ENCODE data around the gene BLOC1S3. TPM values are rescaled to one million over a fixed set of nuclear protein-coding genes. Genes with fewer than 3 reads are reported as not detected.

BLOC1S3 gene
- total and polyA plus RNA-seq, 2 of the 13 experiments (the other 11 are each of a cell fraction or from before 2014, with no cell fraction given), result 4.3 to 4.8 TPM

DNA sequence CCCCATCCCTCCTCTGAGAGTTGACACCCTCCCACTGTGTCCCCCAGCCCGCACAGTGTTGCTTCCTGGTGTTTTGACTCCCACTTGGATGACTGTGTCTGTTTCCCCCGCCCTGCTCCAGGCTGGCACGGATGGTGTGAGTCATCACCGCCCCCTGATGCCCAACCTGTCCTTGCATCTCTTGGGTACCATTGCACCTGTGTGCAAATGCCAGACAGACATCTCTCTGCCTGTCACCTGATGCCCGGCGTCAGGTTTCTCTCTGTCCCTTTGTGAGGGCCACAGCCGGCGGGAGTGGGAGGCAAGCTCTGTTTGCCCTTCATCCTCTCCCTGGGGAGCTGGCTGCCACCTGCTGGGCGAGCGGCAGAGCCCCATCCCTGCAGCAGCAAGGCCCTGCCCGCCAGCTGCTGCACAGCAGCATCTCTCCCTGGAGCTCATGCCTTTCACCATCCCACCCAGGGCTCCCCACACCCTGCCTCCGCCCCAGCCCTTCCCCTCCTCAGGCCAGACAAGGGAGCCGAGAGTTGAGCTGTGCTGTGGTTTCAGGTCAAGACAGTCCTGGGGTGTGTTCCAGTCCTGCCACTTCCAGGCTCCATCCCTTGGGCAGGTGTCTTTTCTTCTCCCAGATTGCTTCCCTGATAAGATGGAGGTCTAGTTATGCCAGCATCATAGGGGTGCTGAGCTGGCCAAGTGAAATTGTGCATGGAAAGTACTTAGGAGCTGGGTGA is 47.5 kb upstream of the BLOC1S3 start (continued):
- TF ChIP-seq PHB2 (IDR thresholded peaks at IDR 0.05; ENCODE audit: partially characterized antibody) (no peak), NONO (IDR thresholded peaks at IDR 0.05) (no peak), NONO (CRISPR knock-in tag; conservative IDR thresholded peaks at IDR 0.05) (peak; percentile 69), PREB (CRISPR knock-in tag; IDR thresholded peaks at IDR 0.05) (no peak), ZNF614 (CRISPR knock-in tag; IDR thresholded peaks at IDR 0.05; ENCODE audit: borderline replicate concordance) (no peak), SMAD3 (CRISPR knock-in tag; IDR thresholded peaks at IDR 0.05) (no peak), PHF21A (CRISPR knock-in tag; IDR thresholded peaks at IDR 0.05) (no peak), LCORL (IDR thresholded peaks at IDR 0.05) (no peak), LCORL (CRISPR knock-in tag; IDR thresholded peaks at IDR 0.05) (0 out of 2 replicates have a peak, but pooled peaks have one; percentile 17), SATB2 (CRISPR knock-in tag; IDR thresholded peaks at IDR 0.05) (no peak), NR3C1 (CRISPR knock-in tag; IDR thresholded peaks at IDR 0.05) (no peak), ZNF619 (CRISPR knock-in tag; IDR thresholded peaks at IDR 0.05) (no peak), REXO4 (CRISPR knock-in tag; IDR thresholded peaks at IDR 0.05; ENCODE audit: borderline replicate concordance) (no peak), PPARG (CRISPR knock-in tag; conservative IDR thresholded peaks at IDR 0.05) (no peak), TOE1 (CRISPR knock-in tag; IDR thresholded peaks at IDR 0.05) (no peak), CHCHD3 (CRISPR knock-in tag; IDR thresholded peaks at IDR 0.05) (no peak), ZFP1 (CRISPR knock-in tag; IDR thresholded peaks at IDR 0.05) (no peak), ZSCAN25 (CRISPR knock-in tag; IDR thresholded peaks at IDR 0.05) (no peak), PHF8 (CRISPR knock-in tag; IDR thresholded peaks at IDR 0.05) (no peak), ZNF878 (CRISPR knock-in tag; IDR thresholded peaks at IDR 0.05) (no peak), ZNF30 (CRISPR knock-in tag; IDR thresholded peaks at IDR 0.05) (no peak), SPEN (CRISPR knock-in tag; IDR thresholded peaks at IDR 0.05; ENCODE audit: low read depth) (no peak), KLF15 (CRISPR knock-in tag; IDR thresholded peaks at IDR 0.05; ENCODE audit: borderline replicate concordance) (no peak), PITX1 (CRISPR knock-in tag; IDR thresholded peaks at IDR 0.05) (no peak), HMGA1 (CRISPR knock-in tag; conservative IDR thresholded peaks at IDR 0.05) (no peak), KDM2A (CRISPR knock-in tag; IDR thresholded peaks at IDR 0.05; ENCODE audit: borderline replicate concordance, low read depth) (peak; percentile 31; the same call in 1 of the 2 replicates), ZNF333 (CRISPR knock-in tag; IDR thresholded peaks at IDR 0.05; ENCODE audit: borderline replicate concordance) (no peak), TFAP4 (IDR thresholded peaks at IDR 0.05; ENCODE audit: borderline replicate concordance, low read depth) (peak; percentile 20; the same call in 1 of the 2 replicates)
- TF ChIP-seq, protein P1, sequence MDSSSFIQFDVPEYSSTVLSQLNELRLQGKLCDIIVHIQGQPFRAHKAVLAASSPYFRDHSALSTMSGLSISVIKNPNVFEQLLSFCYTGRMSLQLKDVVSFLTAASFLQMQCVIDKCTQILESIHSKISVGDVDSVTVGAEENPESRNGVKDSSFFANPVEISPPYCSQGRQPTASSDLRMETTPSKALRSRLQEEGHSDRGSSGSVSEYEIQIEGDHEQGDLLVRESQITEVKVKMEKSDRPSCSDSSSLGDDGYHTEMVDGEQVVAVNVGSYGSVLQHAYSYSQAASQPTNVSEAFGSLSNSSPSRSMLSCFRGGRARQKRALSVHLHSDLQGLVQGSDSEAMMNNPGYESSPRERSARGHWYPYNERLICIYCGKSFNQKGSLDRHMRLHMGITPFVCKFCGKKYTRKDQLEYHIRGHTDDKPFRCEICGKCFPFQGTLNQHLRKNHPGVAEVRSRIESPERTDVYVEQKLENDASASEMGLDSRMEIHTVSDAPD (CRISPR knock-in tag; IDR thresholded peaks at IDR 0.05), result no peak
- TF ChIP-seq, protein P2, sequence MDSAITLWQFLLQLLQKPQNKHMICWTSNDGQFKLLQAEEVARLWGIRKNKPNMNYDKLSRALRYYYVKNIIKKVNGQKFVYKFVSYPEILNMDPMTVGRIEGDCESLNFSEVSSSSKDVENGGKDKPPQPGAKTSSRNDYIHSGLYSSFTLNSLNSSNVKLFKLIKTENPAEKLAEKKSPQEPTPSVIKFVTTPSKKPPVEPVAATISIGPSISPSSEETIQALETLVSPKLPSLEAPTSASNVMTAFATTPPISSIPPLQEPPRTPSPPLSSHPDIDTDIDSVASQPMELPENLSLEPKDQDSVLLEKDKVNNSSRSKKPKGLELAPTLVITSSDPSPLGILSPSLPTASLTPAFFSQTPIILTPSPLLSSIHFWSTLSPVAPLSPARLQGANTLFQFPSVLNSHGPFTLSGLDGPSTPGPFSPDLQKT (CRISPR knock-in tag; IDR thresholded peaks at IDR 0.05; ENCODE audit: borderline replicate concordance), result no peak

Measured in HepG2 (cell line).